ENCODE measurements around the gene KCTD5. TPM values are rescaled to one million over a fixed set of nuclear protein-coding genes. Genes with fewer than 3 reads are reported as not detected.

KCTD5 gene
- total RNA-seq, 1 experiment from 2014 or later: 27.8 TPM

GRCh38 chr16:2741168-2741567 lies 58.8 kb downstream of the KCTD5 start:
- TF ChIP-seq IRF2 (CRISPR knock-in tag; IDR thresholded peaks at IDR 0.05; ENCODE audit: borderline replicate concordance, low read depth): no peak
- TF ChIP-seq, protein P1, sequence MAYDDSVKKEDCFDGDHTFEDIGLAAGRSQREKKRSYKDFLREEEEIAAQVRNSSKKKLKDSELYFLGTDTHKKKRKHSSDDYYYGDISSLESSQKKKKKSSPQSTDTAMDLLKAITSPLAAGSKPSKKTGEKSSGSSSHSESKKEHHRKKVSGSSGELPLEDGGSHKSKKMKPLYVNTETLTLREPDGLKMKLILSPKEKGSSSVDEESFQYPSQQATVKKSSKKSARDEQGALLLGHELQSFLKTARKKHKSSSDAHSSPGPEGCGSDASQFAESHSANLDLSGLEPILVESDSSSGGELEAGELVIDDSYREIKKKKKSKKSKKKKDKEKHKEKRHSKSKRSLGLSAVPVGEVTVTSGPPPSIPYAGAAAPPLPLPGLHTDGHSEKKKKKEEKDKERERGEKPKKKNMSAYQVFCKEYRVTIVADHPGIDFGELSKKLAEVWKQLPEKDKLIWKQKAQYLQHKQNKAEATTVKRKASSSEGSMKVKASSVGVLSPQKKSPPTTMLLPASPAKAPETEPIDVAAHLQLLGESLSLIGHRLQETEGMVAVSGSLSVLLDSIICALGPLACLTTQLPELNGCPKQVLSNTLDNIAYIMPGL (CRISPR knock-in tag; IDR thresholded peaks at IDR 0.05): no peak
- TF ChIP-seq ZNF671 (CRISPR knock-in tag; IDR thresholded peaks at IDR 0.05): no peak
- no peak for TF ChIP-seq NR2C2 (CRISPR knock-in tag; IDR thresholded peaks at IDR 0.05)
- no peak for TF ChIP-seq ZNF263 (CRISPR knock-in tag; IDR thresholded peaks at IDR 0.05; ENCODE audit: low read depth)
- TF ChIP-seq USF1 (CRISPR knock-in tag; IDR thresholded peaks at IDR 0.05): no peak
- TF ChIP-seq MXD4 (CRISPR knock-in tag; IDR thresholded peaks at IDR 0.05; ENCODE audit: borderline replicate concordance): no peak
- TF ChIP-seq JUN (CRISPR knock-in tag; IDR thresholded peaks at IDR 0.05): no peak
- Mint-ChIP-seq H3K27me3 (ENCODE audit: low read depth) (no peaks in the 10 kb centered on the region), H3K4me1 (no peaks in the 10 kb centered on the region), H3K9me3 (no peaks in the 10 kb centered on the region), H3K27ac (peak overlapping the region; percentile 57; the same call in 1 of the 2 replicates), H3K4me3 (no peak overlapping the region), H3K36me3 (no peaks in the 10 kb centered on the region)
- ChIA-PET POLR2A (no interaction called here), CTCF (interaction anchor here (1.2 kb wide), 1 partner anchor 76 kb away, joined by 4 read pairs; the partner anchor contains the start of gene PRSS21)
- DNase-seq (ENCODE audit: low spot score) (no peak), ATAC-seq (no peak)

GRCh38 chr16:2742323-2743006 lies 60.1 kb downstream of the KCTD5 start:
- Mint-ChIP-seq H3K36me3 (no peaks in the 10 kb centered on the region), H3K4me1 (no peaks in the 10 kb centered on the region), H3K4me3 (no peak overlapping the region), H3K27ac (no peak overlapping the region), H3K9me3 (no peaks in the 10 kb centered on the region), H3K27me3 (ENCODE audit: low read depth) (no peaks in the 10 kb centered on the region)
- ChIA-PET CTCF (no interaction called here), POLR2A (no interaction called here)
- TF ChIP-seq IRF2 (CRISPR knock-in tag; IDR thresholded peaks at IDR 0.05; ENCODE audit: borderline replicate concordance, low read depth) (no peak), JAZF1 (CRISPR knock-in tag; IDR thresholded peaks at IDR 0.05) (no peak), CREB1 (CRISPR knock-in tag; IDR thresholded peaks at IDR 0.05) (no peak), E2F1 (CRISPR knock-in tag; IDR thresholded peaks at IDR 0.05) (no peak), NR3C1 (CRISPR knock-in tag; conservative IDR thresholded peaks at IDR 0.05; ENCODE audit: low read depth) (no peak), FOXP4 (CRISPR knock-in tag; IDR thresholded peaks at IDR 0.05) (no peak), ATF1 (CRISPR knock-in tag; IDR thresholded peaks at IDR 0.05) (no peak), NFE2L1 (CRISPR knock-in tag; IDR thresholded peaks at IDR 0.05) (no peak), NR2C2 (CRISPR knock-in tag; IDR thresholded peaks at IDR 0.05) (no peak), TCF7 (CRISPR knock-in tag; IDR thresholded peaks at IDR 0.05; ENCODE audit: low read depth) (no peak), TP53 (CRISPR knock-in tag; IDR thresholded peaks at IDR 0.05) (no peak), ETV6 (CRISPR knock-in tag; IDR thresholded peaks at IDR 0.05) (no peak), ZNF317 (CRISPR knock-in tag; IDR thresholded peaks at IDR 0.05; ENCODE audit: borderline replicate concordance, low read depth) (no peak), FOXP1 (CRISPR knock-in tag; IDR thresholded peaks at IDR 0.05; ENCODE audit: borderline replicate concordance) (no peak)
- TF ChIP-seq, protein P2, sequence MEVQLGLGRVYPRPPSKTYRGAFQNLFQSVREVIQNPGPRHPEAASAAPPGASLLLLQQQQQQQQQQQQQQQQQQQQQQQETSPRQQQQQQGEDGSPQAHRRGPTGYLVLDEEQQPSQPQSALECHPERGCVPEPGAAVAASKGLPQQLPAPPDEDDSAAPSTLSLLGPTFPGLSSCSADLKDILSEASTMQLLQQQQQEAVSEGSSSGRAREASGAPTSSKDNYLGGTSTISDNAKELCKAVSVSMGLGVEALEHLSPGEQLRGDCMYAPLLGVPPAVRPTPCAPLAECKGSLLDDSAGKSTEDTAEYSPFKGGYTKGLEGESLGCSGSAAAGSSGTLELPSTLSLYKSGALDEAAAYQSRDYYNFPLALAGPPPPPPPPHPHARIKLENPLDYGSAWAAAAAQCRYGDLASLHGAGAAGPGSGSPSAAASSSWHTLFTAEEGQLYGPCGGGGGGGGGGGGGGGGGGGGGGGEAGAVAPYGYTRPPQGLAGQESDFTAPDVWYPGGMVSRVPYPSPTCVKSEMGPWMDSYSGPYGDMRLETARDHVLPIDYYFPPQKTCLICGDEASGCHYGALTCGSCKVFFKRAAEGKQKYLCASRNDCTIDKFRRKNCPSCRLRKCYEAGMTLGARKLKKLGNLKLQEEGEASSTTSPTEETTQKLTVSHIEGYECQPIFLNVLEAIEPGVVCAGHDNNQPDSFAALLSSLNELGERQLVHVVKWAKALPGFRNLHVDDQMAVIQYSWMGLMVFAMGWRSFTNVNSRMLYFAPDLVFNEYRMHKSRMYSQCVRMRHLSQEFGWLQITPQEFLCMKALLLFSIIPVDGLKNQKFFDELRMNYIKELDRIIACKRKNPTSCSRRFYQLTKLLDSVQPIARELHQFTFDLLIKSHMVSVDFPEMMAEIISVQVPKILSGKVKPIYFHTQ (CRISPR knock-in tag; IDR thresholded peaks at IDR 0.05): no peak
- TF ChIP-seq, protein P1 (CRISPR knock-in tag; IDR thresholded peaks at IDR 0.05): no peak
- DNase-seq (ENCODE audit: low spot score) (no peak), ATAC-seq (no peak)
